Neutrophil (primary cell): ENCODE measurements around the gene IL1R2.

Experiments
- H3K27ac ChIP-seq: fragments of 200-600 bp; sonication (generic); 2 replicates; pipeline ENCODE4 v1.5.1; 2016; ENCODE audit warnings: mild to moderate bottlenecking, moderate library complexity
- H3K27me3 ChIP-seq: fragments of 200-600 bp; sonication (generic); 2 replicates; pipeline ENCODE4 v1.6.0; 2016; ENCODE audit warnings: mild to moderate bottlenecking
- H3K36me3 ChIP-seq: fragments of 200-600 bp; sonication (generic); 2 replicates; pipeline ENCODE4 v1.5.1; 2017
- H3K4me1 ChIP-seq, 2 experiments: fragments of 200-600 bp in 1 of 2; sonication (generic) in 1 of 2; 1 replicate in 1 of 2; 2 replicates in 1 of 2; pipeline versions ENCODE4 v1.5.1 to v1.6.1; 2013 to 2016; ENCODE audit warnings: low read depth in 1 of 2, low read length in 1 of 2, mild to moderate bottlenecking in 1 of 2, moderate library complexity in 1 of 2; ENCODE audit not compliant: control insufficient read depth in 1 of 2, insufficient read depth in 1 of 2
- H3K4me3 ChIP-seq, 2 experiments: fragments of 200-600 bp in 1 of 2; sonication (generic) in 1 of 2; 1 replicate in 1 of 2; 2 replicates in 1 of 2; pipeline ENCODE4 v1.5.1; 2013 to 2016; ENCODE audit warnings: low read depth in 1 of 2, low read length in 1 of 2, mild to moderate bottlenecking in 1 of 2, moderate library complexity in 1 of 2
- H3K9me3 ChIP-seq: fragments of 200-600 bp; sonication (generic); 2 replicates; pipeline ENCODE4 v1.5.1; 2016
- TF ChIP-seq, protein P1 (sequence below): fragments of 200-600 bp; sonication (generic); IDR thresholded peaks from 2 replicates; pipeline ENCODE4 v1.5.1; 2016; ENCODE audit warnings: antibody characterized with exemption

The IL1R2 gene

DNA sequence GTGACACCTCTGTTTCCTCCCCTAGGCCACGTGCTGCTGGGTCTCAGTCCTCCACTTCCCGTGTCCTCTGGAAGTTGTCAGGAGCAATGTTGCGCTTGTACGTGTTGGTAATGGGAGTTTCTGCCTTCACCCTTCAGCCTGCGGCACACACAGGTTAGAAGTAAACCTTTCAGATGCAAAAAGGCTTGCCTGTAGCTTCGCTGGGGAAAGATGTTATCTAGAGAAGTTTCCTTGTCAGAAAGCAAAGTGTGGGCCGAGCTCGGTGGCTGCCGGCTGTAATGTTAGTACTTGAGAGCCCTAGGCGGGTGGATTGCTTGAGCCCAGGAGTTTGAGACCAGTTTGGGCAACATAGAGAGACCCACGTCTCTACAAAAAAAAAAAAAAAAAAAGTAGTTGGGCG is 16.7 kb downstream of the IL1R2 start:
- Histone ChIP-seq H3K9me3 (no peaks in the 10 kb centered on the region), H3K36me3 (peaks cover 87% of the 10 kb centered on the region), H3K27me3 (no peaks in the 10 kb centered on the region), H3K4me1 (peaks cover 0 to 21% of the 10 kb centered on the region in 2 experiments), H3K27ac (no peak overlapping the region), H3K4me3 (no peak overlapping the region)
- TF ChIP-seq, protein P1, sequence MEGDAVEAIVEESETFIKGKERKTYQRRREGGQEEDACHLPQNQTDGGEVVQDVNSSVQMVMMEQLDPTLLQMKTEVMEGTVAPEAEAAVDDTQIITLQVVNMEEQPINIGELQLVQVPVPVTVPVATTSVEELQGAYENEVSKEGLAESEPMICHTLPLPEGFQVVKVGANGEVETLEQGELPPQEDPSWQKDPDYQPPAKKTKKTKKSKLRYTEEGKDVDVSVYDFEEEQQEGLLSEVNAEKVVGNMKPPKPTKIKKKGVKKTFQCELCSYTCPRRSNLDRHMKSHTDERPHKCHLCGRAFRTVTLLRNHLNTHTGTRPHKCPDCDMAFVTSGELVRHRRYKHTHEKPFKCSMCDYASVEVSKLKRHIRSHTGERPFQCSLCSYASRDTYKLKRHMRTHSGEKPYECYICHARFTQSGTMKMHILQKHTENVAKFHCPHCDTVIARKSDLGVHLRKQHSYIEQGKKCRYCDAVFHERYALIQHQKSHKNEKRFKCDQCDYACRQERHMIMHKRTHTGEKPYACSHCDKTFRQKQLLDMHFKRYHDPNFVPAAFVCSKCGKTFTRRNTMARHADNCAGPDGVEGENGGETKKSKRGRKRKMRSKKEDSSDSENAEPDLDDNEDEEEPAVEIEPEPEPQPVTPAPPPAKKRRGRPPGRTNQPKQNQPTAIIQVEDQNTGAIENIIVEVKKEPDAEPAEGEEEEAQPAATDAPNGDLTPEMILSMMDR, result no peak

DNA sequence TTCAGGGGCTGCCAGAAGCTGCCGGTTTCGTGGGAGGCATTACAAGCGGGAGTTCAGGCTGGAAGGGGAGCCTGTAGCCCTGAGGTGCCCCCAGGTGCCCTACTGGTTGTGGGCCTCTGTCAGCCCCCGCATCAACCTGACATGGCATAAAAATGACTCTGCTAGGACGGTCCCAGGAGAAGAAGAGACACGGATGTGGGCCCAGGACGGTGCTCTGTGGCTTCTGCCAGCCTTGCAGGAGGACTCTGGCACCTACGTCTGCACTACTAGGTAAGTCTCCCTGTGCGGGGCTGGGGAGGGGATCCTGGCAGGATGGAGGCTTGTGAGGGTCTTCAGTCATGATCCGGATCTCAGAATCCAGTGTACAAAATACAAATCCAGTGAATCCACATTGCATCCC is 17.8 kb downstream of the IL1R2 start:
- peaks cover 89% of the 10 kb centered on the region for H3K36me3 ChIP-seq
- no peaks in the 10 kb centered on the region for H3K9me3 ChIP-seq
- H3K27ac ChIP-seq, result no peak overlapping the region
- peaks cover 0 to 14% of the 10 kb centered on the region in 2 experiments for H3K4me1 ChIP-seq
- H3K4me3 ChIP-seq, result no peak overlapping the region
- TF ChIP-seq, protein P1, result no peak
- H3K27me3 ChIP-seq, result no peaks in the 10 kb centered on the region

DNA sequence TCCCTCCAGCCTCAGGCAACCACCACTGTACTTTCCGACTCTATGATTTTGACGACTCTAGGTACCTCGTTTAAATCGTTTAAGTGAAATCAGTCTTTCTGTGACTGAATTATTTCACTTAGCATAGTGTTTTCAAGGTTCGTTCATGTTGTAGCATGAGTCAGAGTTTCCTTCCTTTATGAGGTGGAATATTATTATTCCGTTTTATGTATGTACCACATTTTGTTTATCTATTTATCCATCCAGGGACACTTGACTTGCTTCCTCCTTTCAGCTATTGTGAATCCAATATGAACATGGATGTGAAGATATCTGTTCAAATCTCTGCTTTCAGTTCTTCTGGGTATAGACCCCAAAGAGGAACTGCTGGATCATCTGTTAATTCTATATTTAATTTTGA is 19.1 kb downstream of the IL1R2 start:
- H3K36me3 ChIP-seq, result peaks cover 87% of the 10 kb centered on the region
- H3K4me3 ChIP-seq, result no peak overlapping the region
- H3K9me3 ChIP-seq, result no peaks in the 10 kb centered on the region
- H3K4me1 ChIP-seq, result peaks cover 0 to 9% of the 10 kb centered on the region in 2 experiments
- no peaks in the 10 kb centered on the region for H3K27me3 ChIP-seq
- peak overlapping the region; percentile 54 for H3K27ac ChIP-seq
- TF ChIP-seq, protein P1, result no peak

DNA sequence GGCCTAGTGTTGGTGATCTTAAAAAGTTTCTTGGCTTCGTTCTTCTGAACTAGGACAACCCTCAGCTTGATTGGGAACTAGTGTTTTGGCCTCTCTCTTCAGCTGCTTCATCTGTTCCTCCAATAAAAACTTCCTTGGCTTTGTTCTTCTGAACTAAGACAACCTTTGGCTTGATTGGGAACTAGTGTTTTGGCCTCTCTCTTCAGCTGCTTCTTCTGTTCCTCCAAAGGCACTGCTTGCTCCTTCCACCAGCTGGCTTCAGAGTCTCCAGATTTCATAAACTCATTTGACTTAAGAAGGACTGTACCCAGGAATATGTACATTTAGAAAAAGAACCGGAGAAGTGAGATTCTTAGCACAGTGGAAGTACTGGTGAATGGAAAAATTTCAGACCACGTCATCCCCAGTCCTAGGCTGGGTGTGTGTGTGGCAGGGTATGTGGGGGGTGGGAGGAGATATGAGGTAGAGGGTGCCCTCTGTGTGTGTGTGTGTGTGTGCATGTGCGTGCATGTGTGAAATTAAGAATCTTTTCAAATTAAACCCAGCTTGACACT is 20.4 kb downstream of the IL1R2 start:
- Histone ChIP-seq H3K27me3 (no peaks in the 10 kb centered on the region), H3K27ac (peak overlapping the region; percentile 10), H3K9me3 (no peaks in the 10 kb centered on the region), H3K4me3 (no peak overlapping the region), H3K4me1 (no peaks in the 10 kb centered on the region), H3K36me3 (peaks cover 87% of the 10 kb centered on the region)
- TF ChIP-seq, protein P1, result no peak

DNA sequence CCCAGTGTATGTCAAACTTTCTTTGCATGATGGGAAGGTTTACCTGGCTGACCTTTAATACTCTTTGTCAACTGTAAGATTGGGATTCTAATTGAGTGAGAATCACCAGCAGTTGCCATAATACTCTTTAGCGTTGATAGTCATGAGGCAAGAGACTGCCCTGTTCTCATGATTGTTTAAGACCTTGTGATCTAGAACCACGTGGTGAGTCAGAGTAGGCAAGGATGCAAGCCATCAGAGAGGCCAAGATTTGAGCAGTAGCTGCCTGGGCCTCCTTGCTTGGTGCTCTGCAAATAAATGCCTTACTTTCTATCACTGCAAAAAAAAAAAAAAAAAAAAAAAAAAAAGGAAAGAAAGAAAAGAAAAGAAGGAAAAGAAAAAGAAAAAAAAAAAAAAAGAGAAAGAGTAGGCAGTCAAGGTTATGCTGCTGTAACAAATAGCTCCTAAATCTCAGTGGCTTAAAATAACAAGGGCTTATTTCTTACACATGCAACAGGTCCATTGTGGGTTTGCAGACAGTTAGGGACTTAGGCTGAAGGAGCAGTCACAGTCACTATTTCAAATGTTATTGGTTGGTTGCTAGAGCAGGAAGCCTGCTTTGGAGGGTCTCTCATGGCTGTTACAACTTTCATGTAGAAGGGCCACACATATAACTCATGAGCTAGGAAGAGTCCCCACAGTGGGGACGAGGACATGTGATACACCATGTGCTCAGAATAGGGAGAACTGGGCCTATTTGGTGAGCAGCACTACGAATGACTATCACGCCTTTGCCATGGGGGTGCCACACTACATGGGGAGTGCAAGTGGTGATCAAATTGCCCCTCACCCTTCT is 21.7 kb downstream of the IL1R2 start:
- Histone ChIP-seq H3K36me3 (peaks cover 93% of the 10 kb centered on the region), H3K27ac (no peak overlapping the region), H3K9me3 (no peaks in the 10 kb centered on the region), H3K4me3 (no peak overlapping the region), H3K27me3 (no peaks in the 10 kb centered on the region), H3K4me1 (no peaks in the 10 kb centered on the region)
- TF ChIP-seq, protein P1, result no peak
